Thymus (tissue), 11 donors: ENCODE results near the gene CHD5. TPM values are rescaled to one million over a fixed set of nuclear protein-coding genes. Genes with fewer than 3 reads are reported as not detected.

Source experiments
- DNase-seq, 9 donors: peaks; one replicate each; pipeline ENCODE4 v3.0.0-alpha.2; 2013; ENCODE audit warnings: low spot score in 9 of 9, low read depth in 6 of 9, missing footprints in 1 of 9
- H3K27ac ChIP-seq, 2 donors: one replicate each; pipeline ENCODE4 v1.5.1; 2013; ENCODE audit warnings: control low read depth in 1 of 2, low read depth in 1 of 2, low read length in 1 of 2, mild to moderate bottlenecking in 1 of 2, moderate library complexity in 1 of 2
- H3K27me3 ChIP-seq, 2 donors: one replicate each; pipeline ENCODE4 v1.5.1; 2013; ENCODE audit warnings: low read length in 1 of 2; ENCODE audit not compliant: control insufficient read depth in 2 of 2, insufficient read depth in 1 of 2
- H3K36me3 ChIP-seq, 2 donors: one replicate each; pipeline ENCODE4 v1.5.1; 2013; ENCODE audit warnings: low read length in 1 of 2, mild to moderate bottlenecking in 1 of 2, moderate library complexity in 1 of 2; ENCODE audit not compliant: control insufficient read depth in 2 of 2, insufficient read depth in 2 of 2
- H3K4me1 ChIP-seq, 2 donors: one replicate each; pipeline ENCODE4 v1.5.1; 2013; ENCODE audit warnings: low read length in 2 of 2; ENCODE audit not compliant: control insufficient read depth in 2 of 2, insufficient read depth in 2 of 2
- H3K4me3 ChIP-seq, 2 donors: one replicate each; pipeline ENCODE4 v1.5.1; 2013; ENCODE audit warnings: low read length in 2 of 2, control low read depth in 1 of 2, mild to moderate bottlenecking in 1 of 2
- H3K9me3 ChIP-seq, 2 donors: one replicate each; pipeline ENCODE4 v1.5.1; 2013; ENCODE audit warnings: low read length in 1 of 2, mild to moderate bottlenecking in 1 of 2; ENCODE audit not compliant: control insufficient read depth in 2 of 2, insufficient read depth in 1 of 2
- WGBS: extraction: QIAGEN DNeasy Blood & Tissue Kit; methylation state at CpG from one replicate; pipeline ENCODE4 v1.1.7; 2013; 5-methylcytosine and 5-hydroxymethylcytosine counted together
- polyA plus RNA-seq: library from polyadenylated mRNA; stranded (reverse); fragments of 200-250 nt; gene quantifications from one replicate; pipeline ENCODE4 v1.2.3, GENCODE V29; 2013
- total RNA-seq: library from RNA; stranded (reverse); fragments of 120-200 nt; gene quantifications from one replicate; pipeline ENCODE4 v1.2.4, GENCODE V29; 2013
- donor health status: healthy.

Gene CHD5
- total and polyA plus RNA-seq, 2 donors = 0.28 to 0.98 TPM

DNA sequence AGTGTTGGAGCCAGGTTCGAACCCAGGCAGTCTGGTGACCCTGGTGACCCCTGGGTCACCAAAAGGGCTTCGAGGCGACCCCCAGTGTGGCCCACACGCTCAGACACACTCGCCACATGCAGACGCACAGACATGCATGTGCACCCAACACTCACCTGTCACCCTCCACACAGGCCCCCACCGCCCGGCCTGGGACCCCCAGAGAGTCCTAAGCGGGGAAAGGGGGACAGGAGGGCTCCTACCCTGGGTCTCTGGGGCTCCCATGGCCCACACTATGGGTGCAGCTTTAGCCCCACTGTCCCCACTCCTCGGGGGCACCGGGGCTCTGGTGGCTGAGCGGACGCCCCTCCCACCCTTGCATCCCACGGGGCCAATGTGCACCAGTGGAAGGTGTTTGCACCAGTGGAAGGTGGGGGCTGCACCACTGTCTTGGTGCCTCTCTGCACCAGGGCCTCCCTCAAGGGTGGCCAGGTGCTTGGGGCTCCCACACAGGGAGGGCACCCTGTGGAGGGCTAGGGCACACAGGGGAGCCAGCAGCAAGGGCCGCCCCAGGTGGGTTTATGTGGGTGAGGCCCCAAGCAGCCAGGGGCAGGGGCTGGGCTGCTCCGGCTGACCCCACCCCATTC is 9.9 kb downstream of the CHD5 start:
- no peak overlapping the region for H3K27ac ChIP-seq
- no peaks in the 10 kb centered on the region for H3K36me3 ChIP-seq
- H3K4me3 ChIP-seq = no peak overlapping the region
- no peaks in the 10 kb centered on the region for H3K9me3 ChIP-seq
- H3K27me3 ChIP-seq = peaks cover 0 to 20% of the 10 kb centered on the region in 2 donors
- no peak for DNase-seq
- no peaks in the 10 kb centered on the region for H3K4me1 ChIP-seq
- WGBS = 89% methylated on average over 16 of the region's 16 CpGs

DNA sequence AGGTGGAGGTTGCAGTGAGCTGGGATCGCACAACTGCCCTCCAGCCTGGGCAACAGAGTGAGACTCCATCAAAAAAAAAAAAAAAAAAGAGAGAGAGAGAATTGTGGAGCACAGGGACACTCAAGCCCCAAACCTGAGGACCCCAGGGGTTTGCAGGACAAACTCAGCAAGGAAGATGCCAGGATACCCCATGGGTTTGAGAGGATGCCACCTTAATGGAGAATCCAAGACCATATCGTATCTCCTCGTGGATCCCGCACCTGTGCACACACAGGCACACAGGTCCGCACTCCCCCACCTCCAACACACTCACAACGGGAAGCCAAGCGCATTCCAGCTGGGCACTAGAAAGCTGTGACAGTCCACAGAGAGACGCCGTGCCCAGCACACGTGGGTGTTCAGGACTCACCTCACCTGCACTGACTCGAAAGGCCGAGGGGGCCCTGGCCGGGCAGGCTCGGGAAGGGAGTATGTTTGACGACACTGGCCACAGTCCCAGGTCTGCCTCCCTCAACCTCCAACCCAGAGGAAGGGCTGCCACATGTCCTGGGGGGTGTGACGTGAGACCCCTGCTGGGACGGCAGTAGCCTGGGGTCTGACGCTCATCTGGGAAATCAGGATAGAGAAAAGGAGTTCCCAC is 11.1 kb downstream of the CHD5 start:
- no peaks in the 10 kb centered on the region for H3K36me3 ChIP-seq
- WGBS = 86% methylated on average over 18 of the region's 18 CpGs
- H3K27me3 ChIP-seq = peaks cover 0 to 23% of the 10 kb centered on the region in 2 donors
- H3K9me3 ChIP-seq = no peaks in the 10 kb centered on the region
- no peak for DNase-seq
- no peak overlapping the region for H3K27ac ChIP-seq
- no peak overlapping the region for H3K4me3 ChIP-seq
- H3K4me1 ChIP-seq = no peaks in the 10 kb centered on the region

- Histone ChIP-seq H3K36me3 (no peaks in the 10 kb centered on the region), H3K4me3 (no peak overlapping the region), H3K4me1 (no peaks in the 10 kb centered on the region), H3K27me3 (peaks cover 0 to 30% of the 10 kb centered on the region in 2 donors), H3K27ac (no peak overlapping the region), H3K9me3 (no peaks in the 10 kb centered on the region)
- no peak for DNase-seq
- WGBS = 86% methylated on average over 34 of the region's 34 CpGs
These were observed 12.5 kb downstream of the CHD5 start for GRCh38 chr1:6167391-6168303.

DNA sequence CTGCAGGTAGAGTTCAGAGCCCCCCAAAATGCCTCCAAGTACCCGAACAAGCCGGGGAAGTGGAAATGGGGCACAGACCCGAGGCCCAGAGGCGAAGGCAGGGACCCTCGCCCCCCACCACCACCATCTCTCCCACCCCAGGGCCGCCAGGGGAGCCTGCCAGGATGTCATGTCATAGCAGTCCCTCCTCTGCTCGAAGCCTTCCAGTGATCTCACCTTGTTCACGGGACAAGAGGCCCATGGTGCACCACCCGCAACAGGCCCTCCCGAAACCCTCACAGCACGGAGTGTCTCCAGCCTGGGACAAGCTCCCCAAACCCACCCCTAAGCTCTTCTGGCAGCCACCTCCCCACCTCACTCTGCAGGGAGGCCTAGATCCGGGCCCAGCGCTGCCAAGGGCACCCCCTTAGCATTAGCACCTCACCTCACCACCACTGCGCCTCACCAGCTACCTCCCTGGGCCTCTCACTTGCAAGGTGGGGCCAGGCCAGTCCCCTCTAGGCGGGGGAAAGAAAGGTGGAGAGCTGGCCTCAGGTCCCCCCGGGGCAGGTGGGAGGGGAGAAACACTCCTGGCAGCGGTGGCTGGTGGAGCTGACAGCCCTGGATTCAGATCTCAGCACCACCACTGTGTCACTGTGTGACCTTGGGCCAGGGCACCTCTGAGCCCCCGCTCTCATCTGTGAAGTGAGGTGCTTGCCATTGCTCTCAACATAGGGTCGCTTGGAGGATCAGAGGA is 13.3 kb downstream of the CHD5 start:
- Histone ChIP-seq H3K4me1 (no peaks in the 10 kb centered on the region), H3K27ac (no peak overlapping the region), H3K4me3 (no peak overlapping the region), H3K27me3 (peaks cover 0 to 32% of the 10 kb centered on the region in 2 donors), H3K9me3 (no peaks in the 10 kb centered on the region), H3K36me3 (no peaks in the 10 kb centered on the region)
- 89% methylated on average over 19 of the region's 19 CpGs for WGBS
- DNase-seq = no peak

DNA sequence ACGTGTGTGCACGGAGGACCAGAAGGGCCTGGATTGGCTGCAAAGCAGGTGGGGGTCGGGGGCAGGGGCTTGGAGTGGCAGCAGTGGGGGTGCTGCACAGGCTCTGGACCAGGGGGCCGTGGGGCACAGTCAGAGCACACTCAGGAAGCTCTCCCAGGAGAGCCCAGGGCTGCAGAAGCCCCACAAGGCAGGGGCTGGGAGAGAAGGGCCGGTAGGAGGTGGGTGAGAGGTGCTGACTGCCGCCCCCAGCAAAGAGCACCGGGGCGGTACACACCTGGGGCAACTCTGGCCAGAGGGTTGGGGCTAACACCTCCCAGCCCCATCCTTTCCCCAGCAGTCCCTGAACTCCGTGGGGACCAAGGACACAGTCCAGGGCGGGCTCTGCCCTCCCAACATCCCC is 13.9 kb downstream of the CHD5 start:
- no peaks in the 10 kb centered on the region for H3K9me3 ChIP-seq
- no peaks in the 10 kb centered on the region for H3K4me1 ChIP-seq
- H3K27me3 ChIP-seq = peaks cover 0 to 36% of the 10 kb centered on the region in 2 donors
- H3K36me3 ChIP-seq = no peaks in the 10 kb centered on the region
- 77% methylated on average over 10 of the region's 10 CpGs for WGBS
- no peak overlapping the region for H3K27ac ChIP-seq
- DNase-seq = no peak
- H3K4me3 ChIP-seq = no peak overlapping the region

DNA sequence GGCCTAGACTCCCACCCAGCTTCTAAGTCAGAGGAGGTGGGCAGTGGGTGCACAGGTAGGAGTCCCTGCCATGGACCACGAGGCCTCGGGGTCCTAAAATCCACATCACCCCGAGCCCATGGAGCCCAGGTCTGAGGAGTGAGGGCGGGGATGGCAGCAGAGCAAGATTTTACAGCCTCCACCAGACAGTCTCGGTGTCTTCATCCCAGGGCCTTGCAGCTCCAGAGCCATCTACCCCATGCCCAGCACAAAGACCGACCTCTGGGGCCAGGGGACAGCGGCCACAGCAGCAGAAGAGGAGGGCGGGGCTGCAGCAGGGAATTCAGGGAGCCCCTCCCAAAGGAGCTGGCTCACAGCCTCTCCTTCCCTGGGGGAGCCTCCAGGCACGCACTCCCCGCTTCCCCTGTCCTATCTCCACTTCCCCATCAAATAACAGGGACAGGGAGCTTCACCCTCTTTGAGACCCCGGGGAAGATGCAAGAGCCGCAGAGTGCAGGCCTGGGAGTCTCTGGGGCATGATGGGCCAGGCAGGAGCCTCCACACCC is 14.6 kb downstream of the CHD5 start:
- no peaks in the 10 kb centered on the region for H3K9me3 ChIP-seq
- H3K27ac ChIP-seq = no peak overlapping the region
- peaks cover 0 to 36% of the 10 kb centered on the region in 2 donors for H3K27me3 ChIP-seq
- no peaks in the 10 kb centered on the region for H3K36me3 ChIP-seq
- DNase-seq = no peak
- no peaks in the 10 kb centered on the region for H3K4me1 ChIP-seq
- H3K4me3 ChIP-seq = no peak overlapping the region
- WGBS = 86% methylated on average over 12 of the region's 12 CpGs

DNA sequence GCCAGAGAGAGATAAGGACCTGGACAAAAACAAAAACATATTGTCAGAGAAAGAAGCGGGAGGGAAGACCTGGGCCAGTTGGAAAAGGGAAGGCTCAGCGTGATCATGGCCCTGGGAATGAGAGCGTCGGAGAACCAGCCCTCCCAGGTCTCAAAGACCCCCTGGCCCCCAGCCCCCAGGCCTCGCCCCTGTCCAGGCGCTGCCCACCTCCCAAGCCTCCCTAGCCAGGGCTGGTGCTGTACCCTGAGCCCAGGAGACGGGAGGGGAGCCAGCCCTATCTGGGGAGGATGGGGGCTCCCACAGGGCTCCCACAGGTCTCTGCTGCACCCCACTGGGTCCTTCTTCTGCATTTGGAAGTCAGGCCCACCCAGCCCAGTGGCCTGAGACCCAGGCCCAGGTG is 15.1 kb downstream of the CHD5 start:
- Histone ChIP-seq H3K36me3 (no peaks in the 10 kb centered on the region), H3K27ac (no peak overlapping the region), H3K27me3 (peaks cover 0 to 35% of the 10 kb centered on the region in 2 donors), H3K4me3 (no peak overlapping the region), H3K4me1 (no peaks in the 10 kb centered on the region), H3K9me3 (no peaks in the 10 kb centered on the region)
- DNase-seq = no peak
- WGBS = 94% methylated on average over 7 of the region's 7 CpGs

DNA sequence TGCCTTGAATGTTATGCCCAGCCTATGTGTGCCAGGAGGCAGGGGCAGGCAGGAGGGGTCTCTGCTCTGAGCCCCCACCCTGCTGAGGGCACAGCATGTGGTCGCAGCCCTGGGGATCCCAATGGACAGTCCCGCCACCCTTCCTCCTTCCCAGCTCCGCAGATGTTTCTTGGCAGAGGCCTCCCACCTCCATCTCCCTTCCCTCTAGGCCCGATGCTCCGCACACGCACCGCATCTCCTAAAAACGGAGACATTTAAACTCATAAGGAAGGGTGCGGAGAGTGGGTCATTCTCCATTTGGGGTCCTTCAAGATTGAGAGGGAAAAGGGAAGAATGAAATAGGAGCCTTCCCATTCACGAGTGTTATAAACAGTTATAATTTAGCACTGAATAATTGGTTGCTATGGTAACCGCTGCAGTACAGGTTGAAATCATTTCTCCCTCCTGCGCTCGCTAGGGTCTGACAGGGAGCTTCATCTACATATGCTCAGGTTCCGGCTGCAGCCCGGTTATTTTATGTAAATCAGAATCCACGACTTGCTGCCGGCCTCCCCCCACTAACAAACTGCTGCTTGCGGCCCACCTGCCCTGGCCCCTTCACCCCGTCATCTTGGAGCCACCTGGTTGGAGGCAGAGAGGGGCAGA is 16.0 kb downstream of the CHD5 start:
- Histone ChIP-seq H3K27me3 (peaks cover 0 to 33% of the 10 kb centered on the region in 2 donors), H3K27ac (no peak overlapping the region)
- WGBS = 85% methylated on average over 19 of the region's 19 CpGs

More for the DNA sequence above, 16.0 kb downstream of the CHD5 start:
- H3K9me3 ChIP-seq = no peaks in the 10 kb centered on the region
- no peaks in the 10 kb centered on the region for H3K4me1 ChIP-seq
- no peaks in the 10 kb centered on the region for H3K36me3 ChIP-seq
- no peak overlapping the region for H3K4me3 ChIP-seq
- no peak for DNase-seq
